PC-3 (cell line): ENCODE results near the gene PTPN14. TPM values are rescaled to one million over a fixed set of nuclear protein-coding genes. Genes with fewer than 3 reads are reported as not detected.

ENCODE experiments used
- ATAC-seq: fragments of 200-7000 bp; cut with Tn5 transposase; 2 replicates; pipeline ENCODE4 v1.9.1; 2020; ENCODE audit warnings: mild to moderate bottlenecking, moderate library complexity
- BruUV-seq: library from RNA; stranded (reverse); fragments of 400-500 nt; replicated peaks from 2 replicates; lab custom pipeline; 2021; lab: Mats Ljungman, UMichigan
- CTCF ChIA-PET: fragments of 300-600 bp; sonication (Branson Sonifier 250); formaldehyde crosslinking; loops from one replicate; lab custom pipeline; 2022; ENCODE audit warnings: antibody characterized with exemption; lab: Charles Lee
- POLR2A ChIA-PET: fragments of 300-600 bp; sonication (Branson Sonifier 250); formaldehyde crosslinking; loops from one replicate; lab custom pipeline; 2022; ENCODE audit warnings: antibody characterized with exemption; ENCODE audit not compliant: unreplicated experiment; lab: Charles Lee
- DNase-seq: peaks from one replicate; pipeline ENCODE4 v3.0.0-alpha.2; 2015
- H2AFZ ChIP-seq: fragments of 300-600 bp; sonication (generic); 2 replicates; pipeline ENCODE4 v1.6.0; 2016; ENCODE audit warnings: antibody characterized with exemption, low read length
- H3F3A ChIP-seq: fragments of 300-600 bp; sonication (generic); one replicate; pipeline ENCODE4 v1.6.0; 2017; ENCODE audit warnings: antibody characterized with exemption, low read length, control low read depth, mild to moderate bottlenecking; ENCODE audit not compliant: unreplicated experiment
- H3K27ac ChIP-seq: fragments of 300-600 bp; sonication (generic); 2 replicates; pipeline ENCODE4 v1.5.1; 2016; ENCODE audit warnings: mild to moderate bottlenecking, low read length
- H3K27me3 ChIP-seq: fragments of 300-600 bp; sonication (generic); 2 replicates; pipeline ENCODE4 v1.6.1; 2016; ENCODE audit warnings: low read length, mixed read lengths
- H3K36me3 ChIP-seq: fragments of 300-600 bp; sonication (generic); 2 replicates; pipeline ENCODE4 v1.6.1; 2016; ENCODE audit warnings: low read depth, mixed run types, low read length, mixed read lengths
- H3K4me1 ChIP-seq: fragments of 300-600 bp; sonication (generic); 2 replicates; pipeline ENCODE4 v1.5.1; 2016; ENCODE audit warnings: low read length; ENCODE audit not compliant: insufficient read depth
- H3K4me2 ChIP-seq: fragments of 300-600 bp; sonication (generic); 2 replicates; pipeline ENCODE4 v1.6.0; 2016; ENCODE audit warnings: low read length
- H3K4me3 ChIP-seq: fragments of 300-600 bp; sonication (generic); 2 replicates; pipeline ENCODE4 v1.5.1; 2016; ENCODE audit warnings: mild to moderate bottlenecking, low read length, mixed read lengths
- H3K79me2 ChIP-seq: fragments of 300-600 bp; sonication (generic); 2 replicates; pipeline ENCODE4 v1.6.1; 2017; ENCODE audit warnings: low read length, mixed read lengths
- H3K9ac ChIP-seq: fragments of 300-600 bp; sonication (generic); 2 replicates; pipeline ENCODE4 v1.6.0; 2016; ENCODE audit warnings: mild to moderate bottlenecking, low read length
- H3K9me2 ChIP-seq: fragments of 300-600 bp; sonication (generic); replicated peaks from 2 replicates; pipeline ENCODE4 v1.6.1; 2016; ENCODE audit warnings: mixed run types, low read length, mixed read lengths
- H3K9me3 ChIP-seq: fragments of 300-600 bp; sonication (generic); 2 replicates; pipeline ENCODE4 v1.6.1; 2016; ENCODE audit warnings: low read length, mixed read lengths
- H4K20me1 ChIP-seq: fragments of 300-600 bp; sonication (generic); 2 replicates; pipeline ENCODE4 v1.6.1; 2016; ENCODE audit warnings: low read length, mixed read lengths
- CTCF ChIP-seq: fragments of 300-600 bp; sonication (generic); conservative IDR thresholded peaks from 2 replicates; pipeline ENCODE4 v1.5.1; 2017; ENCODE audit warnings: antibody characterized with exemption, low read depth, mild to moderate bottlenecking, low read length
- EZH2 ChIP-seq: fragments of 300-600 bp; sonication (generic); IDR thresholded peaks from one replicate; pipeline ENCODE4 v1.6.1; 2017; ENCODE audit warnings: antibody characterized with exemption, mild to moderate bottlenecking, low read length; ENCODE audit not compliant: unreplicated experiment
- EZH2phosphoT487 ChIP-seq: fragments of 300-600 bp; sonication (generic); IDR thresholded peaks from 2 replicates; pipeline ENCODE4 v1.6.1; 2018; ENCODE audit warnings: mild to moderate bottlenecking, antibody characterized with exemption, low read length, borderline replicate concordance
- intact Hi-C: fragments of 100-400 bp; cut with micrococcal nuclease; formaldehyde crosslinking; loops from 2 replicates; pipeline ENCODE4 v1.9.0; 2023
- total RNA-seq: library from RNA; depleted of rRNA; stranded (reverse); fragments of >200 nt; gene quantifications from 2 replicates; pipeline ENCODE4 v1.2.3, GENCODE V29; 2014

The PTPN14 gene
- total RNA-seq, 1 experiment from 2014 or later, result 12.6 TPM

GRCh38 chr1:214445199-214445598 lies 106.2 kb downstream of the PTPN14 start:
- Histone ChIP-seq H3K4me2 (peak overlapping the region; percentile 79), H3K4me3 (peak overlapping the region; percentile 46), H3K79me2 (peaks cover 31% of the 10 kb centered on the region), H3K36me3 (no peaks in the 10 kb centered on the region), H3K27ac (peak overlapping the region; percentile 95), H3F3A (peaks cover 19% of the 10 kb centered on the region), H4K20me1 (no peaks in the 10 kb centered on the region), H3K9me3 (no peaks in the 10 kb centered on the region), H3K27me3 (no peaks in the 10 kb centered on the region), H3K9ac (peak overlapping the region; percentile 68), H3K4me1 (peaks cover 55% of the 10 kb centered on the region), H3K9me2 (no peaks in the 10 kb centered on the region), H2AFZ (no peak overlapping the region; the same call in 1 of the 2 replicates)
- POLR2A ChIA-PET, result no interaction called here
- TF ChIP-seq CTCF (no peak), EZH2 (no peak), EZH2phosphoT487 (no peak)
- no TSS peak for BruUV-seq
- intact Hi-C loops, result loop anchor here (1.0 to 5.0 kb wide), 5 partner anchors 17 to 142 kb away; no protein-coding TSS in a partner anchor
- peak; percentile 50 for ATAC-seq
- DNase-seq, result peak; percentile 46
- CTCF ChIA-PET, result no interaction called here

GRCh38 chr1:214444182-214444939 lies 107.0 kb downstream of the PTPN14 start:
- Histone ChIP-seq H3K4me2 (peak overlapping the region; percentile 79), H3K4me1 (peaks cover 63% of the 10 kb centered on the region), H3K27ac (peak overlapping the region; percentile 95), H3K27me3 (no peaks in the 10 kb centered on the region), H3K9me2 (no peaks in the 10 kb centered on the region), H3K9ac (peak overlapping the region; percentile 68; the same call in 1 of the 2 replicates), H3K36me3 (no peaks in the 10 kb centered on the region), H3F3A (peaks cover 19% of the 10 kb centered on the region), H2AFZ (no peak overlapping the region), H4K20me1 (no peaks in the 10 kb centered on the region), H3K9me3 (no peaks in the 10 kb centered on the region), H3K4me3 (peak overlapping the region; percentile 46; the same call in 1 of the 2 replicates), H3K79me2 (peaks cover 31% of the 10 kb centered on the region)
- intact Hi-C loops, result no loop called here
- DNase-seq, result no peak
- CTCF ChIA-PET, result no interaction called here
- POLR2A ChIA-PET, result no interaction called here
- no TSS peak for BruUV-seq
- ATAC-seq, result no peak
- no peak for TF ChIP-seq EZH2
- TF ChIP-seq EZH2phosphoT487, result no peak
- no peak for TF ChIP-seq CTCF

- H3F3A ChIP-seq, result peaks cover 6% of the 10 kb centered on the region
- no peak overlapping the region for H2AFZ ChIP-seq
- no peak overlapping the region for H3K9ac ChIP-seq
- H3K27ac ChIP-seq, result no peak overlapping the region
- H3K27me3 ChIP-seq, result no peaks in the 10 kb centered on the region
- no peak for TF ChIP-seq EZH2
- no peak for TF ChIP-seq EZH2phosphoT487
- no peak for TF ChIP-seq CTCF
- POLR2A ChIA-PET, result no interaction called here
- intact Hi-C loops, result no loop called here
- H4K20me1 ChIP-seq, result no peaks in the 10 kb centered on the region
- H3K9me3 ChIP-seq, result no peaks in the 10 kb centered on the region
- no peaks in the 10 kb centered on the region for H3K36me3 ChIP-seq
- CTCF ChIA-PET, result no interaction called here
- H3K9me2 ChIP-seq, result no peaks in the 10 kb centered on the region
- BruUV-seq, result no TSS peak
- no peak for ATAC-seq
- peaks cover 46% of the 10 kb centered on the region for H3K4me1 ChIP-seq
- no peak overlapping the region for H3K4me2 ChIP-seq
- DNase-seq, result no peak
- H3K79me2 ChIP-seq, result peaks cover 28% of the 10 kb centered on the region
- no peak overlapping the region for H3K4me3 ChIP-seq
Observed at GRCh38 chr1:214441119-214441518, 110.3 kb downstream of the PTPN14 start.
